H1 (cell line): Measurements from ENCODE around the gene SYT2.

Experiments
- BRCA1 ChIP-seq: IDR thresholded peaks from 2 replicates; pipeline ENCODE4 v1.6.1; 2012; ENCODE audit warnings: low read depth, low read length, improper control_type of control experiment
- CREB1 ChIP-seq: IDR thresholded peaks from 2 replicates; pipeline ENCODE4 v1.6.1; 2012; ENCODE audit warnings: inconsistent platforms
- EP300 ChIP-seq, 2 experiments: IDR thresholded peaks; 1 replicate in 1 of 2; 2 replicates in 1 of 2; pipeline ENCODE4 v1.6.1; 2011 to 2012; ENCODE audit warnings: low read depth in 2 of 2, low read length in 2 of 2, mild to moderate bottlenecking in 2 of 2, borderline replicate concordance in 1 of 2, inconsistent platforms in 1 of 2, moderate library complexity in 1 of 2
- FOSL1 ChIP-seq: IDR thresholded peaks from 2 replicates; pipeline ENCODE4 v1.6.1; 2011; ENCODE audit warnings: mild to moderate bottlenecking, low read depth, low read length, moderate library complexity; ENCODE audit not compliant: insufficient read depth
- GABPA ChIP-seq: IDR thresholded peaks from 2 replicates; pipeline ENCODE4 v1.6.1; 2011; ENCODE audit warnings: mild to moderate bottlenecking, low read length, moderate library complexity, borderline replicate concordance; ENCODE audit not compliant: insufficient read depth
- HDAC2 ChIP-seq, 2 experiments: fragments of 300-600 bp in 1 of 2; sonication (generic) in 1 of 2; IDR thresholded peaks; 2 replicates each; pipeline ENCODE4 v1.6.1; 2011 to 2012; ENCODE audit warnings: low read depth in 2 of 2, low read length in 2 of 2, mild to moderate bottlenecking in 2 of 2, moderate library complexity in 2 of 2, borderline replicate concordance in 1 of 2, inconsistent platforms in 1 of 2
- POLR2A ChIP-seq, 2 experiments: IDR thresholded peaks; 1 replicate in 1 of 2; 2 replicates in 1 of 2; pipeline ENCODE4 v1.6.1; 2011; ENCODE audit warnings: low read depth in 2 of 2, low read length in 2 of 2, mild to moderate bottlenecking in 2 of 2; ENCODE audit errors: control extremely low read depth in 1 of 2
- RNF2 ChIP-seq: fragments of 200-900, 300-1000 bp; sonication (generic); IDR thresholded peaks from 2 replicates; pipeline ENCODE4 v1.7.1; 2016; ENCODE audit warnings: borderline replicate concordance, low read depth, mild to moderate bottlenecking, antibody characterized with exemption, low read length; ENCODE audit not compliant: poor library complexity, severe bottlenecking; ENCODE audit errors: missing control alignments
- SIN3A ChIP-seq, 2 experiments: IDR thresholded peaks in 1 of 2; conservative IDR thresholded peaks in 1 of 2; 2 replicates each; pipeline ENCODE4 v1.6.1; 2011 to 2012; ENCODE audit warnings: low read length in 2 of 2, improper control_type of control experiment in 1 of 2, low read depth in 1 of 2, mild to moderate bottlenecking in 1 of 2
- TCF12 ChIP-seq: IDR thresholded peaks from 2 replicates; pipeline ENCODE4 v1.6.1; 2011; ENCODE audit warnings: low read depth, mild to moderate bottlenecking, low read length
- TF ChIP-seq, protein P1 (sequence below), 3 experiments: IDR thresholded peaks; 1 replicate in 2 of 3; 2 replicates in 1 of 3; pipeline versions ENCODE4 v1.5.1 to v1.6.1; 2011; ENCODE audit warnings: low read length in 3 of 3, mild to moderate bottlenecking in 3 of 3, inconsistent platforms in 2 of 3, low read depth in 1 of 3, moderate library complexity in 1 of 3; ENCODE audit not compliant: insufficient read depth in 1 of 3; ENCODE audit errors: control extremely low read depth in 1 of 3
- TF ChIP-seq, protein P2 (sequence below): IDR thresholded peaks from 2 replicates; pipeline ENCODE4 v1.6.1; 2012; ENCODE audit warnings: inconsistent platforms

DNA sequence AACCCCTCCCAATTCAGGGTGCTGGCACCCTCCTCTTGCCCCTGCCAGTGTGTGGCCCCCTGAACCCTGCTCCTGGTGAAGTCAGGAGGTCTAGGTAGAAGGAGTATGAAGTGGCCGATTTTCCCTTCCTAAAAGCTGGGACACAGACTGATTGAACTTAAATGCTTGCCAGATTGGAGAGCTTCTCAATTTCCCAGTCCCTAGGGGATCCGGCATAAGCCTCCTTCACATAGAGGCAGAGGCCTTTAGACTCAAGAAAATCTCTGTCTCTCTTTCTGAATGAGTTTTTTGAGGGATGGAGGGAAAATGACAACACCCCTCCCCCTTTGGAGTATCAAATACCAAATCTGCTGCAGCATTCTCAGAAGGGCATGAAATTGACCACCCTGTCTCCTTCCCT is 51.5 kb downstream of the SYT2 start:
- no peak for TF ChIP-seq EP300 (IDR thresholded peaks at IDR 0.05; ENCODE audit: borderline replicate concordance in 1 of 2, low read depth in 2 of 2, low read length in 2 of 2)
- no peak for TF ChIP-seq GABPA
- TF ChIP-seq POLR2A (IDR thresholded peaks at IDR 0.05; ENCODE audit: control extremely low read depth in 1 of 2, low read depth in 2 of 2, low read length in 2 of 2), result no peak
- no peak for TF ChIP-seq SIN3A (conservative IDR thresholded peaks at IDR 0.05 in 1 of 2, IDR thresholded peaks at IDR 0.05 in 1 of 2; ENCODE audit: low read depth in 1 of 2, low read length in 2 of 2)
- TF ChIP-seq BRCA1, result no peak
- no peak for TF ChIP-seq HDAC2 (IDR thresholded peaks at IDR 0.05; ENCODE audit: borderline replicate concordance in 1 of 2, low read depth in 2 of 2, low read length in 2 of 2)
- TF ChIP-seq, protein P1, sequence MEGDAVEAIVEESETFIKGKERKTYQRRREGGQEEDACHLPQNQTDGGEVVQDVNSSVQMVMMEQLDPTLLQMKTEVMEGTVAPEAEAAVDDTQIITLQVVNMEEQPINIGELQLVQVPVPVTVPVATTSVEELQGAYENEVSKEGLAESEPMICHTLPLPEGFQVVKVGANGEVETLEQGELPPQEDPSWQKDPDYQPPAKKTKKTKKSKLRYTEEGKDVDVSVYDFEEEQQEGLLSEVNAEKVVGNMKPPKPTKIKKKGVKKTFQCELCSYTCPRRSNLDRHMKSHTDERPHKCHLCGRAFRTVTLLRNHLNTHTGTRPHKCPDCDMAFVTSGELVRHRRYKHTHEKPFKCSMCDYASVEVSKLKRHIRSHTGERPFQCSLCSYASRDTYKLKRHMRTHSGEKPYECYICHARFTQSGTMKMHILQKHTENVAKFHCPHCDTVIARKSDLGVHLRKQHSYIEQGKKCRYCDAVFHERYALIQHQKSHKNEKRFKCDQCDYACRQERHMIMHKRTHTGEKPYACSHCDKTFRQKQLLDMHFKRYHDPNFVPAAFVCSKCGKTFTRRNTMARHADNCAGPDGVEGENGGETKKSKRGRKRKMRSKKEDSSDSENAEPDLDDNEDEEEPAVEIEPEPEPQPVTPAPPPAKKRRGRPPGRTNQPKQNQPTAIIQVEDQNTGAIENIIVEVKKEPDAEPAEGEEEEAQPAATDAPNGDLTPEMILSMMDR (IDR thresholded peaks at IDR 0.05; ENCODE audit: control extremely low read depth in 1 of 3, insufficient read depth in 1 of 3, low read depth in 1 of 3, low read length in 3 of 3), result no peak
- TF ChIP-seq, protein P2, sequence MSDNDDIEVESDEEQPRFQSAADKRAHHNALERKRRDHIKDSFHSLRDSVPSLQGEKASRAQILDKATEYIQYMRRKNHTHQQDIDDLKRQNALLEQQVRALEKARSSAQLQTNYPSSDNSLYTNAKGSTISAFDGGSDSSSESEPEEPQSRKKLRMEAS, result no peak
- no peak for TF ChIP-seq FOSL1
- TF ChIP-seq TCF12, result no peak
- TF ChIP-seq RNF2, result no peak
- TF ChIP-seq CREB1, result no peak
